CD4-positive, alpha-beta memory T cell (primary cell): Measurements from ENCODE around the gene OR56A4. TPM values are rescaled to one million over a fixed set of nuclear protein-coding genes. Genes with fewer than 3 reads are reported as not detected.
A peak's percentile ranks its signal among the peaks of the same experiment; 100 is the strongest.

ENCODE experiments used
- CTCF ChIA-PET: fragments of 350-600 bp; sonication (Branson Sonifier 250); formaldehyde crosslinking; loops from one replicate; lab custom pipeline; 2021; ENCODE audit warnings: inconsistent platforms; ENCODE audit not compliant: partially characterized antibody; lab: Charles Lee
- POLR2A ChIA-PET: fragments of 350-600 bp; sonication (Branson Sonifier 250); formaldehyde crosslinking; loops from one replicate; lab custom pipeline; 2021; ENCODE audit not compliant: partially characterized antibody; lab: Charles Lee
- DNase-seq, 5 donors: peaks; one replicate each; pipeline versions ENCODE4 v3.0.0 to v3.0.0-alpha.2; 2020 to 2022; ENCODE audit warnings: mixed read lengths in 1 of 5
- H3K27ac ChIP-seq: one replicate; pipeline ENCODE4 v1.7.0; 2013; ENCODE audit warnings: low read depth, low read length
- H3K27me3 ChIP-seq: 2 replicates; pipeline ENCODE4 v1.7.0; 2013; ENCODE audit warnings: mild to moderate bottlenecking, low read length, moderate library complexity; ENCODE audit not compliant: insufficient read depth
- H3K36me3 ChIP-seq: 2 replicates; pipeline ENCODE4 v1.7.0; 2013; ENCODE audit warnings: mild to moderate bottlenecking, low read length, moderate library complexity; ENCODE audit not compliant: insufficient read depth
- H3K4me1 ChIP-seq: 2 replicates; pipeline ENCODE4 v1.7.0; 2013; ENCODE audit warnings: mild to moderate bottlenecking, low read length, moderate library complexity; ENCODE audit not compliant: insufficient read depth
- H3K4me3 ChIP-seq, 2 donors: one replicate each; pipeline ENCODE4 v1.7.0; 2013; ENCODE audit warnings: low read length in 2 of 2, mild to moderate bottlenecking in 1 of 2
- H3K9me3 ChIP-seq, 2 donors: one replicate each; pipeline ENCODE4 v1.7.0; 2013; ENCODE audit warnings: low read length in 2 of 2, control low read depth in 1 of 2; ENCODE audit not compliant: control insufficient read depth in 1 of 2
- H3K27ac Mint-ChIP-seq, 7 donors: one replicate each; pipeline ENCODE4 v1.8.0; 2020 to 2021; ENCODE audit warnings: mixed read lengths in 7 of 7, mild to moderate bottlenecking in 6 of 7, inconsistent platforms in 3 of 7, moderate library complexity in 3 of 7
- H3K27me3 Mint-ChIP-seq, 2 donors: one replicate each; pipeline ENCODE4 v1.8.0; 2020 to 2021; ENCODE audit warnings: mixed read lengths in 2 of 2
- H3K36me3 Mint-ChIP-seq, 2 donors: one replicate each; pipeline ENCODE4 v1.8.0; 2020 to 2021; ENCODE audit warnings: mixed read lengths in 2 of 2, inconsistent platforms in 1 of 2, mild to moderate bottlenecking in 1 of 2
- H3K4me1 Mint-ChIP-seq, 4 donors: one replicate each; pipeline ENCODE4 v1.8.0; 2020 to 2021; ENCODE audit warnings: mixed read lengths in 4 of 4, mild to moderate bottlenecking in 1 of 4
- H3K4me3 Mint-ChIP-seq, 8 donors: one replicate each; pipeline ENCODE4 v1.8.0; 2020 to 2021; ENCODE audit warnings: mixed read lengths in 8 of 8, mild to moderate bottlenecking in 7 of 8, moderate library complexity in 6 of 8, inconsistent platforms in 3 of 8
- H3K9me3 Mint-ChIP-seq, 8 donors: one replicate each; pipeline ENCODE4 v1.8.0; 2020 to 2021; ENCODE audit warnings: mixed read lengths in 8 of 8, mild to moderate bottlenecking in 5 of 8, inconsistent platforms in 3 of 8, moderate library complexity in 1 of 8
- intact Hi-C: fragments of 100-400 bp; cut with micrococcal nuclease; formaldehyde crosslinking; loops from one replicate; pipeline ENCODE4 v1.15.1; 2023
- polyA plus RNA-seq, 2 donors: library from polyadenylated mRNA; unstranded; fragments of 300-500 nt; fragmentation: Illumina TruSeq; gene quantifications; one replicate each; pipeline ENCODE4 v1.2.3, GENCODE V29; 2021
- total RNA-seq, 2 experiments: library from RNA; stranded (reverse); gene quantifications; one replicate each; pipeline ENCODE4 v1.2.3, GENCODE V29; 2021

OR56A4 gene
- total and polyA plus RNA-seq, 4 experiments from 2014 or later, result not detected

DNA sequence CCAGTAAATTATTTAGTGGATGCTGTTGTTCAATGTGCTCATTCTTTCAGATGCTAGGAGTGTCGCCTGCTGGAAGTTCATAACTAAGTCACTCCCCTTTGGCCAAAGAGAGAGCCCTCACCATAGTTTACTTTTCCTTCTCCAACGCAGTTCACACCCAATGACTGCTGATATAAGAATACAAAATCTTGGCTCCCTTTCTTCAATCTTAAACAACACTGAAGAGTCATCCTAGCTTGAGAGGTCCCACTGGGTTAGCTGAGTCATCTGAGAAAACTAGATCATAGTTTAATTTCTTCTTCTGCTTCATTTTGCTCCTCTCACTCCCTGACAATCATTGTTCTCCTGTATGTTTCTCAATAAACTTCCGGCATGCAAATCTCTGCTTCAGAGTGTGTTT, 14.6 kb downstream of the OR56A4 start:
- no peak overlapping the region for H3K4me3 Mint-ChIP-seq
- ChIA-PET CTCF (interaction anchor here (1.0 kb wide), 3 partner anchors 9 to 362 kb away, joined by 3 to 4 read pairs (median 4); no protein-coding TSS in a partner anchor), POLR2A (no interaction called here)
- H3K9me3 Mint-ChIP-seq, result peaks cover 0 to 3% (median 0%) of the 10 kb centered on the region in 8 donors
- Histone ChIP-seq H3K4me1 (no peaks in the 10 kb centered on the region), H3K27ac (no peak overlapping the region), H3K9me3 (no peaks in the 10 kb centered on the region), H3K36me3 (no peaks in the 10 kb centered on the region), H3K4me3 (no peak overlapping the region), H3K27me3 (no peaks in the 10 kb centered on the region)
- intact Hi-C loops, result no loop called here
- peaks cover 4 to 12% of the 10 kb centered on the region in 2 donors for H3K27me3 Mint-ChIP-seq
- no peaks in the 10 kb centered on the region for H3K36me3 Mint-ChIP-seq
- H3K27ac Mint-ChIP-seq, result no peak overlapping the region
- H3K4me1 Mint-ChIP-seq, result no peaks in the 10 kb centered on the region
- no peak for DNase-seq

DNA sequence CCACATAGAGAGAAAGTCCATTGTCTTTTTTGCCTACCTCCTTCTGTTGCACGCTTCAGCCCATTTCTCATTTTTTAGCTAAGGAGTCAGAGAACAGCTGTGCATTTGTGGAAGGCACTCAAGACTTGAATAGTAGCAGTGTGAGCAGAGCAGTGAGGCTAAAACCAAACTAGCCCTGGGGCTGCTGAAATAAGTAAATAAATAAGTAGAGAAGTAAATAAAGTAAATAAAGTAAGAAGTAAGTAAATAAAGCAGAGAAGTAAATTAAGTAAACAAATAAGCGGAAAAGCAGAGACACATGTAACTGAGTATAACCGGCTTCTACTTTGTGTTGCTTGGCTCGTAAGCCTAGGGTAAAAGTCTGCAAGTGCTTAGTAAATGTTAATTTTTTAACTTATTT, 17.5 kb downstream of the OR56A4 start:
- Mint-ChIP-seq H3K9me3 (peaks cover 0 to 5% (median 0%) of the 10 kb centered on the region in 8 donors), H3K36me3 (no peaks in the 10 kb centered on the region), H3K27me3 (peaks cover 6 to 14% of the 10 kb centered on the region in 2 donors), H3K27ac (no peak overlapping the region), H3K4me1 (no peaks in the 10 kb centered on the region), H3K4me3 (no peak overlapping the region)
- H3K4me3 ChIP-seq, result no peak overlapping the region
- CTCF ChIA-PET, result no interaction called here
- no peaks in the 10 kb centered on the region for H3K4me1 ChIP-seq
- DNase-seq, result no peak
- H3K27ac ChIP-seq, result no peak overlapping the region
- H3K9me3 ChIP-seq, result no peaks in the 10 kb centered on the region
- H3K27me3 ChIP-seq, result no peaks in the 10 kb centered on the region
- no peaks in the 10 kb centered on the region for H3K36me3 ChIP-seq
- POLR2A ChIA-PET, result no interaction called here
- intact Hi-C loops, result no loop called here

GRCh38 chr11:5986885-5987284, 19.9 kb downstream of the OR56A4 start, which contains the start of gene OR52L1:
Gene OR52L1, minus strand, starts transcription at chr11:5986985. Its CDS starts 55 bp downstream, at chr11:5986930.
- ChIA-PET CTCF (no interaction called here), POLR2A (no interaction called here)
- Mint-ChIP-seq H3K36me3 (no peaks in the 10 kb centered on the region), H3K4me3 (no peak within 1 kb of the TSS), H3K9me3 (peaks cover 0 to 8% (median 3%) of the 10 kb centered on the region in 8 donors), H3K27ac (no peak within 1 kb of the TSS), H3K4me1 (no peaks in the 10 kb centered on the region), H3K27me3 (peaks cover 8 to 20% of the 10 kb centered on the region in 2 donors)
- Histone ChIP-seq H3K4me3 (no peak within 1 kb of the TSS), H3K36me3 (no peaks in the 10 kb centered on the region), H3K27ac (no peak within 1 kb of the TSS), H3K4me1 (no peaks in the 10 kb centered on the region), H3K27me3 (no peaks in the 10 kb centered on the region), H3K9me3 (no peaks in the 10 kb centered on the region)
- intact Hi-C loops, result no loop called here
- no peak for DNase-seq

DNA sequence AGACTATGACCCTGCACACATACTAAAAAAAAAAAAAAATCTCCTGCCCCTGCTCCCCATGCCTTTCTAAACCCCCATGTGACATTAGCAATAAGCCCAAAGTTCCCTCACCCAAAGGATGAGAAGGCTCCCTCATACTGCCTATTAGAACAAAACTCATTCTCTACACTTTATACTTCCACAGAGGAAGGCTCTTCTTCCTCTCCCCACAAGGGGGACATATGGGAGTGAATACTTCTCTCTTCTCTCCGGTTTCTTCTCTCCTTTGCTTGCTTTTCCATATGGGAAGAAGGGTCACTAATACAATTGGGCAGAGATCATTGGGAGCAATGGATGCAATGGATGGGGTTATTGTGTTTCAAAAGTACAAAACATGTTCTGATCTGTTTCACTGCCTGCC, 23.3 kb downstream of the OR56A4 start:
- H3K4me1 Mint-ChIP-seq, result no peaks in the 10 kb centered on the region
- intact Hi-C loops, result no loop called here
- peaks cover 6 to 12% of the 10 kb centered on the region in 2 donors for H3K27me3 Mint-ChIP-seq
- H3K36me3 ChIP-seq, result no peaks in the 10 kb centered on the region
- H3K36me3 Mint-ChIP-seq, result no peaks in the 10 kb centered on the region
- H3K27ac Mint-ChIP-seq, result no peak overlapping the region
- H3K4me3 Mint-ChIP-seq, result no peak overlapping the region
- H3K9me3 ChIP-seq, result no peaks in the 10 kb centered on the region
- peaks cover 0 to 25% (median 9%) of the 10 kb centered on the region in 8 donors for H3K9me3 Mint-ChIP-seq
- no peak for DNase-seq
- H3K27ac ChIP-seq, result no peak overlapping the region
- H3K4me1 ChIP-seq, result no peaks in the 10 kb centered on the region
- H3K27me3 ChIP-seq, result no peaks in the 10 kb centered on the region
- ChIA-PET CTCF (interaction anchor here (1.3 kb wide), 1 partner anchor 9 kb away, joined by 4 read pairs; no protein-coding TSS in a partner anchor), POLR2A (no interaction called here)
- no peak overlapping the region for H3K4me3 ChIP-seq

- H3K27me3 Mint-ChIP-seq, result peaks cover 0 to 1% of the 10 kb centered on the region in 2 donors
- no peaks in the 10 kb centered on the region for H3K36me3 ChIP-seq
- H3K9me3 ChIP-seq, result no peaks in the 10 kb centered on the region
- H3K27ac Mint-ChIP-seq, result peak overlapping the region in 2 of 7 donors; percentile 36 to 44
- DNase-seq, result peak in 4 of 5 donors; percentile 0 to 33 (median 10)
- no peaks in the 10 kb centered on the region for H3K27me3 ChIP-seq
- no peaks in the 10 kb centered on the region for H3K36me3 Mint-ChIP-seq
- H3K27ac ChIP-seq, result no peak overlapping the region
- H3K9me3 Mint-ChIP-seq, result peaks cover 0 to 12% (median 2%) of the 10 kb centered on the region in 8 donors
- H3K4me3 ChIP-seq, result no peak overlapping the region
- ChIA-PET CTCF (interaction anchor here (1.5 kb wide), 1 partner anchor 9 kb away, joined by 3 read pairs; no protein-coding TSS in a partner anchor), POLR2A (no interaction called here)
- no peaks in the 10 kb centered on the region for H3K4me1 ChIP-seq
- H3K4me3 Mint-ChIP-seq, result peak overlapping the region in 5 of 8 donors; percentile 10 to 58 (median 18)
- intact Hi-C loops, result no loop called here
- peaks cover 0 to 7% (median 5%) of the 10 kb centered on the region in 4 donors for H3K4me1 Mint-ChIP-seq
Observed at GRCh38 chr11:5973530-5973929, 33.2 kb downstream of the OR56A4 start.

GRCh38 chr11:5968394-5968793, 38.4 kb downstream of the OR56A4 start, which contains the start of gene OR56A5:
Gene OR56A5, minus strand, starts transcription at chr11:5968494. Its CDS starts 0 bp downstream, at chr11:5968494.
- H3K27ac ChIP-seq, result no peak within 1 kb of the TSS
- DNase-seq, result no peak
- Mint-ChIP-seq H3K36me3 (no peaks in the 10 kb centered on the region), H3K27me3 (peaks cover 2 to 7% of the 10 kb centered on the region in 2 donors), H3K9me3 (peaks cover 0 to 15% (median 11%) of the 10 kb centered on the region in 8 donors), H3K4me3 (no peak within 1 kb of the TSS), H3K27ac (peak within 1 kb of the TSS in 1 of 7 donors; percentile 3), H3K4me1 (peaks cover 0 to 3% (median 1%) of the 10 kb centered on the region in 4 donors)
- H3K27me3 ChIP-seq, result no peaks in the 10 kb centered on the region
- H3K9me3 ChIP-seq, result no peaks in the 10 kb centered on the region
- intact Hi-C loops, result no loop called here
- ChIA-PET CTCF (no interaction called here), POLR2A (no interaction called here)
- no peak within 1 kb of the TSS for H3K4me3 ChIP-seq
- no peaks in the 10 kb centered on the region for H3K36me3 ChIP-seq
- H3K4me1 ChIP-seq, result no peaks in the 10 kb centered on the region

- H3K36me3 Mint-ChIP-seq, result peaks cover 0 to 2% of the 10 kb centered on the region in 2 donors
- H3K9me3 Mint-ChIP-seq, result peaks cover 0 to 21% (median 18%) of the 10 kb centered on the region in 8 donors
- H3K27me3 Mint-ChIP-seq, result peaks cover 2 to 7% of the 10 kb centered on the region in 2 donors
- Histone ChIP-seq H3K36me3 (no peaks in the 10 kb centered on the region), H3K9me3 (no peaks in the 10 kb centered on the region), H3K4me1 (no peaks in the 10 kb centered on the region), H3K27me3 (no peaks in the 10 kb centered on the region), H3K4me3 (no peak overlapping the region), H3K27ac (no peak overlapping the region)
- CTCF ChIA-PET, result no interaction called here
- H3K27ac Mint-ChIP-seq, result peak overlapping the region in 1 of 7 donors; percentile 3
- no peaks in the 10 kb centered on the region for H3K4me1 Mint-ChIP-seq
- intact Hi-C loops, result no loop called here
- no peak overlapping the region for H3K4me3 Mint-ChIP-seq
- no peak for DNase-seq
- POLR2A ChIA-PET, result no interaction called here
Observed at GRCh38 chr11:5967708-5968107, 39.0 kb downstream of the OR56A4 start.
